H1 (cell line): ENCODE data around the gene MRPL43. TPM values are rescaled to one million over a fixed set of nuclear protein-coding genes. Genes with fewer than 3 reads are reported as not detected.

Experiments used
- CTCF ChIA-PET: fragments of 300-600 bp; sonication (Branson Sonifier 250); formaldehyde crosslinking; loops from one replicate; lab custom pipeline; 2021; ENCODE audit not compliant: partially characterized antibody; lab: Charles Lee
- POLR2A ChIA-PET: fragments of 300-600 bp; sonication (Branson Sonifier 250); formaldehyde crosslinking; loops from one replicate; lab custom pipeline; 2021; ENCODE audit warnings: inconsistent platforms; ENCODE audit not compliant: partially characterized antibody; lab: Charles Lee
- DNase-seq, 2 experiments: peaks; one replicate each; pipeline versions ENCODE4 v3.0.0 to v3.0.0-alpha.2; 2010 to 2022; ENCODE audit warnings: low spot score in 2 of 2, low read depth in 1 of 2, mixed read lengths in 1 of 2
- FAIRE-seq: peaks from 2 replicates; lab custom pipeline; 2011; peaks lifted over from hg19 to GRCh38; lab: Jason Lieb, UNC
- H2AFZ ChIP-seq: 2 replicates; pipeline ENCODE4 v1.8.1; 2012; ENCODE audit warnings: low read length, inconsistent platforms
- H2AK5ac ChIP-seq: 2 replicates; pipeline ENCODE4 v1.6.1; 2013; ENCODE audit warnings: low read depth, low read length
- H2BK120ac ChIP-seq: replicated peaks from 2 replicates; pipeline ENCODE3; 2013; ENCODE audit warnings: low read depth, low read length, inconsistent platforms
- H2BK12ac ChIP-seq: 2 replicates; pipeline ENCODE4 v1.6.1; 2013; ENCODE audit warnings: low read depth, low read length
- H2BK15ac ChIP-seq: 2 replicates; pipeline ENCODE4 v1.6.1; 2013; ENCODE audit warnings: low read length
- H2BK20ac ChIP-seq: 2 replicates; pipeline ENCODE4 v1.6.1; 2013; ENCODE audit warnings: low read length
- H2BK5ac ChIP-seq: 2 replicates; pipeline ENCODE4 v1.6.1; 2013; ENCODE audit warnings: low read depth, low read length
- H3K14ac ChIP-seq: 2 replicates; pipeline ENCODE4 v1.6.1; 2013; ENCODE audit warnings: inconsistent platforms; ENCODE audit not compliant: insufficient read length
- H3K18ac ChIP-seq: 2 replicates; pipeline ENCODE4 v1.6.1; 2013; ENCODE audit warnings: low read length; ENCODE audit errors: extremely low read depth
- H3K23ac ChIP-seq: 2 replicates; pipeline ENCODE4 v1.6.1; 2013; ENCODE audit warnings: inconsistent platforms; ENCODE audit not compliant: insufficient read length
- H3K23me2 ChIP-seq: 2 replicates; pipeline ENCODE4 v1.6.1; 2013; ENCODE audit warnings: low read depth, low read length
- H3K27ac ChIP-seq: 2 replicates; pipeline ENCODE4 v1.6.1; 2011; ENCODE audit warnings: low read depth, low read length, inconsistent platforms
- H3K27me3 ChIP-seq, 4 experiments: replicated peaks in 1 of 4; 1 replicate in 1 of 4; 2 replicates in 3 of 4; pipeline versions ENCODE4 v1.6.1 to v1.8.1; 2011 to 2013; ENCODE audit warnings: low read length in 3 of 4, mild to moderate bottlenecking in 3 of 4, inconsistent platforms in 2 of 4, mixed read lengths in 2 of 4, moderate library complexity in 1 of 4; ENCODE audit not compliant: control insufficient read depth in 3 of 4, insufficient read depth in 3 of 4; ENCODE audit errors: extremely low read depth in 1 of 4
- H3K36me3 ChIP-seq, 4 experiments: 2 replicates each; pipeline versions ENCODE4 v1.6.1 to v1.8.1; 2011 to 2013; ENCODE audit warnings: mild to moderate bottlenecking in 4 of 4, low read length in 3 of 4, moderate library complexity in 2 of 4, control low read depth in 1 of 4, inconsistent platforms in 1 of 4; ENCODE audit not compliant: insufficient read depth in 4 of 4, control insufficient read depth in 2 of 4
- H3K4ac ChIP-seq: replicated peaks from 2 replicates; pipeline ENCODE3; 2013; ENCODE audit warnings: low read length, low read depth, mixed read lengths, inconsistent platforms; ENCODE audit not compliant: insufficient read length
- H3K4me1 ChIP-seq, 4 experiments: replicated peaks in 1 of 4; 1 replicate in 1 of 4; 2 replicates in 3 of 4; pipeline versions ENCODE4 v1.6.1 to v1.8.1; 2011 to 2013; ENCODE audit warnings: low read length in 3 of 4, inconsistent platforms in 2 of 4, mixed read lengths in 1 of 4; ENCODE audit not compliant: insufficient read depth in 4 of 4, control insufficient read depth in 3 of 4
- H3K4me2 ChIP-seq, 2 experiments: 2 replicates each; pipeline versions ENCODE4 v1.6.1 to v1.8.1; 2011 to 2013; ENCODE audit warnings: low read depth in 2 of 2, low read length in 2 of 2, control low read depth in 1 of 2, inconsistent platforms in 1 of 2, mild to moderate bottlenecking in 1 of 2; ENCODE audit not compliant: insufficient read depth in 1 of 2
- H3K4me3 ChIP-seq, 4 experiments: fragments of 200-600, 300-600 bp in 1 of 4; sonication (generic), shearing (Covaris generic), sonication (Bioruptor Twin) in 1 of 4; 2 replicates each; pipeline versions ENCODE4 v1.5.1 to v1.8.1; 2011 to 2016; ENCODE audit warnings: low read length in 4 of 4, low read depth in 3 of 4, control low read depth in 2 of 4, inconsistent platforms in 2 of 4, mild to moderate bottlenecking in 2 of 4, mixed read lengths in 1 of 4, moderate library complexity in 1 of 4; ENCODE audit not compliant: insufficient read depth in 2 of 4; ENCODE audit errors: extremely low read depth in 1 of 4
- H3K56ac ChIP-seq: replicated peaks from 2 replicates; pipeline ENCODE3; 2013; ENCODE audit warnings: low read depth, mild to moderate bottlenecking, mixed read lengths, low read length, inconsistent platforms; ENCODE audit not compliant: insufficient read length
- H3K79me1 ChIP-seq: 2 replicates; pipeline ENCODE4 v1.6.1; 2013; ENCODE audit warnings: low read depth, low read length, control low read depth
- H3K79me2 ChIP-seq, 2 experiments: 2 replicates each; pipeline versions ENCODE4 v1.6.1 to v1.8.1; 2012 to 2013; ENCODE audit warnings: low read length in 2 of 2, mild to moderate bottlenecking in 2 of 2, inconsistent platforms in 1 of 2; ENCODE audit not compliant: insufficient read depth in 2 of 2, control insufficient read depth in 1 of 2
- H3K9ac ChIP-seq, 4 experiments: replicated peaks in 1 of 4; 1 replicate in 1 of 4; 2 replicates in 3 of 4; pipeline versions ENCODE4 v1.6.1 to v1.8.1; 2011 to 2013; ENCODE audit warnings: low read depth in 3 of 4, low read length in 3 of 4, control low read depth in 2 of 4, mild to moderate bottlenecking in 2 of 4, moderate library complexity in 2 of 4, inconsistent platforms in 1 of 4; ENCODE audit errors: extremely low read depth in 1 of 4
- H3K9me3 ChIP-seq, 2 experiments: 2 replicates each; pipeline versions ENCODE4 v1.6.1 to v1.8.1; 2012 to 2013; ENCODE audit warnings: mild to moderate bottlenecking in 2 of 2, moderate library complexity in 2 of 2, control low read depth in 1 of 2, inconsistent platforms in 1 of 2, low read depth in 1 of 2, low read length in 1 of 2, mixed read lengths in 1 of 2; ENCODE audit not compliant: insufficient read depth in 2 of 2
- H4K20me1 ChIP-seq, 2 experiments: replicated peaks in 1 of 2; 2 replicates each; pipeline versions ENCODE3 to v1.8.1; 2011 to 2013; ENCODE audit warnings: inconsistent platforms in 2 of 2, low read length in 2 of 2, mild to moderate bottlenecking in 1 of 2; ENCODE audit not compliant: insufficient read depth in 2 of 2, control insufficient read depth in 1 of 2
- H4K5ac ChIP-seq: 2 replicates; pipeline ENCODE4 v1.6.1; 2013; ENCODE audit warnings: low read length, low read depth, mixed read lengths, inconsistent platforms; ENCODE audit not compliant: insufficient read length
- H4K8ac ChIP-seq: 2 replicates; pipeline ENCODE4 v1.8.0; 2013; ENCODE audit warnings: mild to moderate bottlenecking, moderate library complexity, low read length, inconsistent platforms; ENCODE audit not compliant: insufficient read depth; ENCODE audit errors: extremely low read depth
- H4K91ac ChIP-seq: replicated peaks from 2 replicates; pipeline ENCODE3; 2013; ENCODE audit warnings: low read length, mixed read lengths, inconsistent platforms; ENCODE audit not compliant: insufficient read length
- ASH2L ChIP-seq: fragments of 200-600, 300-600 bp; sonication (generic); IDR thresholded peaks from one replicate; pipeline ENCODE4 v1.7.1; 2017; ENCODE audit warnings: low read length
- CBX8 ChIP-seq: fragments of 300-800, 300-1000 bp; sonication (generic); IDR thresholded peaks from 2 replicates; pipeline ENCODE4 v1.7.1; 2016; ENCODE audit warnings: low read depth, low read length, borderline replicate concordance
- EGR1 ChIP-seq: IDR thresholded peaks from 2 replicates; pipeline ENCODE4 v1.6.1; 2011; ENCODE audit warnings: low read depth, low read length, borderline replicate concordance
- EZH2 ChIP-seq: fragments of 200-600 bp; sonication (generic); IDR thresholded peaks from 2 replicates; pipeline ENCODE4 v1.7.1; 2012; ENCODE audit warnings: low read depth, mild to moderate bottlenecking, moderate library complexity, low read length, inconsistent platforms; ENCODE audit not compliant: severe bottlenecking
- FOSL1 ChIP-seq: IDR thresholded peaks from 2 replicates; pipeline ENCODE4 v1.6.1; 2011; ENCODE audit warnings: mild to moderate bottlenecking, low read depth, low read length, moderate library complexity; ENCODE audit not compliant: insufficient read depth
- GTF2F1 ChIP-seq: IDR thresholded peaks from 2 replicates; pipeline ENCODE4 v1.6.1; 2012; ENCODE audit warnings: low read depth, low read length, improper control_type of control experiment, borderline replicate concordance
- JUND ChIP-seq: IDR thresholded peaks from 2 replicates; pipeline ENCODE4 v1.6.1; 2011; ENCODE audit warnings: mild to moderate bottlenecking, improper control_type of control experiment, low read length
- MAX ChIP-seq: IDR thresholded peaks from 2 replicates; pipeline ENCODE4 v1.6.1; 2012; ENCODE audit warnings: inconsistent platforms
- RBBP5 ChIP-seq: IDR thresholded peaks from 2 replicates; pipeline ENCODE4 v1.7.1; 2012; ENCODE audit warnings: low read depth, mild to moderate bottlenecking, inconsistent platforms, low read length, moderate library complexity, borderline replicate concordance
- SAP30 ChIP-seq: fragments of 300-600 bp; sonication (generic); IDR thresholded peaks from 2 replicates; pipeline ENCODE4 v1.7.1; 2012; ENCODE audit warnings: low read length, moderate library complexity, mild to moderate bottlenecking, inconsistent platforms; ENCODE audit not compliant: insufficient read depth, insufficient replicate concordance
- SP4 ChIP-seq: IDR thresholded peaks from 2 replicates; pipeline ENCODE4 v1.6.1; 2012; ENCODE audit warnings: low read length, inconsistent platforms
- TAF1 ChIP-seq: IDR thresholded peaks from 2 replicates; pipeline ENCODE4 v1.6.1; 2011; ENCODE audit warnings: mild to moderate bottlenecking, low read depth, low read length
- YY1 ChIP-seq: IDR thresholded peaks from 2 replicates; pipeline ENCODE4 v1.6.1; 2011; ENCODE audit warnings: low read depth, mild to moderate bottlenecking, low read length
- WGBS, 2 experiments: shearing (Covaris generic) in 1 of 2; methylation state at CpG; one replicate each; pipeline versions ENCODE4 v1.1.6 to v1.1.7; 2013 to 2015; ENCODE audit warnings: low lambda C conversion rate in 2 of 2, mixed read lengths in 2 of 2, inconsistent platforms in 1 of 2, low coverage in 1 of 2, missing lambda C conversion rate in 1 of 2; ENCODE audit not compliant: insufficient replicate concordance in 2 of 2, insufficient coverage in 1 of 2, insufficient read length in 1 of 2; ENCODE audit errors: extremely low coverage in 1 of 2, missing lambda C conversion rate in 1 of 2; 5-methylcytosine and 5-hydroxymethylcytosine counted together
- polyA plus RNA-seq, 7 experiments: library from polyadenylated mRNA; depleted of rRNA in 3 of 7; stranded (reverse) in 5 of 7; unstranded in 2 of 7; fragments of >200 nt in 5 of 7; fragments of 200-250 nt in 2 of 7; gene quantifications; 1 replicate in 5 of 7; 2 replicates in 1 of 7; 4 replicates in 1 of 7; pipeline versions ENCODE4 v1.2.1 to v1.2.3, GENCODE V29; 2011 to 2013; ENCODE audit warnings: missing spikeins in 2 of 7, mixed read lengths in 2 of 7
- total RNA-seq: library from RNA; stranded (reverse); fragmentation: NEBNext Ultra II Directional; extraction: Animal tissue kit (Norgen Biotek cat#: 25700); gene quantifications from 2 replicates; pipeline ENCODE4 v1.2.1, GENCODE V29; 2021

The MRPL43 gene
- total and polyA plus RNA-seq, 2 of the 8 experiments (the other 6 are each of a cell fraction or from before 2014, with no cell fraction given), result 74.1 to 149 TPM

DNA sequence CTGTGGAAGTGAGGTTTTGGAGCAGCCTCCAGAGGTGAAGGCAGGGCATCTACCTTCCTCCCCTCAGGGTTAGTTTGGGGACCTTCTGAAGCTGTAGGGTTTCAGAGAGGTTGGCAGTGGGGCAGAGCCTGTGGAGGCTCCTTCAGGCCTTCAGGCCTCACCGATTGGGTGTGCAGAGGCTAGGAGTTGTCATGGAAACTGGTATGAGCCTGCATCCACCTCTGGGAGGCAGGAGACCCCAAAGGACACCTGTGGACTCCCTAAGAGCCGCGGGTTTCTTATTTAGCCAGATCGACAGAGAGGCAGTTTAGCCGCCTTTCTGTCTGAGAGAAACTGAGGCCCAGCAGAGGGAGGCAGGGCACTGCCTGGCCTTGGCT, 14.3 kb upstream of the MRPL43 start:
- H3K23ac ChIP-seq, result no peak overlapping the region
- H3K4me1 ChIP-seq, result peaks cover 4 to 19% (median 10%) of the 10 kb centered on the region in 4 experiments
- no peak overlapping the region for H3K56ac ChIP-seq
- H2BK12ac ChIP-seq, result no peak overlapping the region
- H3K9me3 ChIP-seq, result no peaks in the 10 kb centered on the region
- no peak overlapping the region for H2BK20ac ChIP-seq
- H4K91ac ChIP-seq, result no peak overlapping the region
- no peak overlapping the region for H2BK5ac ChIP-seq
- FAIRE-seq, result no peak
- peaks cover 6% of the 10 kb centered on the region; the same call in 1 of the 2 replicates for H3K79me1 ChIP-seq
- 98% methylated on average over 5 of the region's 5 CpGs; no CpG with 5 or more reads in 1 of the 2 experiments for WGBS, 2 experiments
- H3K36me3 ChIP-seq, result peaks cover 11 to 37% (median 28%) of the 10 kb centered on the region in 4 experiments; a peak in 7 of 8 replicates
- peaks cover 2 to 17% of the 10 kb centered on the region in 2 experiments for H4K20me1 ChIP-seq
- H3K79me2 ChIP-seq, result peaks cover 0 to 33% of the 10 kb centered on the region in 2 experiments; a peak in 2 of 4 replicates
- peak overlapping the region in 1 of 2 experiments; percentile 26; a peak in 1 of 4 replicates for H3K4me2 ChIP-seq
- no peak overlapping the region; a peak in 1 of 7 replicates for H3K9ac ChIP-seq
- no peak overlapping the region for H4K5ac ChIP-seq
- no peak overlapping the region for H3K18ac ChIP-seq
- H3K14ac ChIP-seq, result no peak overlapping the region
- no peak overlapping the region for H2BK15ac ChIP-seq
- DNase-seq, result no peak
- H3K4ac ChIP-seq, result no peak overlapping the region
- no peaks in the 10 kb centered on the region for H3K27me3 ChIP-seq
- ChIA-PET CTCF (interaction anchor here (0.9 to 26.8 kb wide), 8 partner anchors 6 to 122 kb away, joined by 3 to 464 read pairs (median 4); partner anchors contain the start of genes LZTS2, MRPL43 and TWNK), POLR2A (interaction anchor here (1.4 to 12.6 kb wide), 3 partner anchors 7 to 12 kb away, joined by 3 to 143 read pairs (median 4); no protein-coding TSS in a partner anchor)
- no peak overlapping the region for H3K27ac ChIP-seq
- H3K4me3 ChIP-seq, result peak overlapping the region in 1 of 4 experiments; percentile 90; a peak in 1 of 8 replicates
- no peak overlapping the region for H2AK5ac ChIP-seq
- H2BK120ac ChIP-seq, result no peak overlapping the region
- H3K23me2 ChIP-seq, result peaks cover 17% of the 10 kb centered on the region
- no peak overlapping the region for H2AFZ ChIP-seq
- no peak overlapping the region for H4K8ac ChIP-seq
- TF ChIP-seq FOSL1, result no peak
- no peak for TF ChIP-seq CBX8
- no peak for TF ChIP-seq JUND
- TF ChIP-seq EGR1, result no peak
- TF ChIP-seq SAP30, result no peak
- TF ChIP-seq EZH2, result no peak
- no peak for TF ChIP-seq MAX
- TF ChIP-seq RBBP5, result no peak
- TF ChIP-seq GTF2F1, result no peak
- no peak for TF ChIP-seq YY1
- no peak for TF ChIP-seq SP4
- TF ChIP-seq ASH2L, result no peak
- no peak for TF ChIP-seq TAF1
